Fibroblast of mammary gland (primary cell): ENCODE results near the gene NIPBL.
A peak's percentile ranks its signal among the peaks of the same experiment; 100 is the strongest.

Experiments
- DNase-seq: peaks from one replicate; pipeline ENCODE4 v3.0.0-alpha.2; 2010; ENCODE audit warnings: low read depth
- H3K4me3 ChIP-seq: 2 replicates; pipeline ENCODE4 v1.5.1; 2011; ENCODE audit warnings: low read depth, mild to moderate bottlenecking, low read length, moderate library complexity; ENCODE audit not compliant: control insufficient read depth
- TF ChIP-seq, protein P1 (sequence below): conservative IDR thresholded peaks from 2 replicates; pipeline ENCODE4 v1.5.1; 2011; ENCODE audit warnings: low read depth, low read length, inconsistent platforms; ENCODE audit not compliant: control insufficient read depth, insufficient read depth

NIPBL gene

DNA sequence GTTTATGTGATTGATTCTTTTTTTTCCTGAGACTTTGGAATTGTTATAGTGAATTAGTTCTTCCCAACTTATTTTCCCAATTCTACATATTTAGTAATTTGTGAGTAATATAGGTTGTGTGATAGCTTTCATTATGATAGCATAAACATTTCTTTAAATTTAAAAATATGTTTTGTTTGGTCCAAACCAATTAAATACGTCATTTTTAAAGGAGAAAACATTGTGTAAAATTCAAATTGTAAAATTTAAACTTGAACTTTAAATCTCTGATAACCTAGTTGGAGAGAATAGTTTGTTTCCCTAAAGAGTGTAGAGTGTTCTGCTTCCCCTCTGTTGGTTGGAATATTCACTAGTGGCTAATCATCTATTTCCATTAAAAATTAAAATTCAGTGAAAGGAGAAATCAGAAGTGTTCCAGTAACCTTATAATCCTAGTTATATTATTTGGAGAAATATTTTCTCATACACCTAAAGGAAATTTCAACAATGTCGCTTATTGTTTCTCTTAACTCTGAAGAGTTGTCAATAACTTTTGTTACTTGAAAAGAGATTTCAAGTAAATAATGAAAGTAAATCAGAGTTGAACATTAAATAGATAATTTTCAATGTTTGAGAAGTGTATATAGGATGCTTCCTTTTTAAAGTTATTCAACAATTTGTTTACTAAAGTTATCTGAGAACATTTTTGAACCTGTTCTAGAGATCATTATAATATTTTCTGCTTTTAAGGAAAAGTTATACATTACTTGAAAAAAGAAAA is 2.9 kb downstream of the NIPBL start:
- DNase-seq, result no peak
- peak overlapping the region; percentile 82 for H3K4me3 ChIP-seq
- TF ChIP-seq, protein P1, sequence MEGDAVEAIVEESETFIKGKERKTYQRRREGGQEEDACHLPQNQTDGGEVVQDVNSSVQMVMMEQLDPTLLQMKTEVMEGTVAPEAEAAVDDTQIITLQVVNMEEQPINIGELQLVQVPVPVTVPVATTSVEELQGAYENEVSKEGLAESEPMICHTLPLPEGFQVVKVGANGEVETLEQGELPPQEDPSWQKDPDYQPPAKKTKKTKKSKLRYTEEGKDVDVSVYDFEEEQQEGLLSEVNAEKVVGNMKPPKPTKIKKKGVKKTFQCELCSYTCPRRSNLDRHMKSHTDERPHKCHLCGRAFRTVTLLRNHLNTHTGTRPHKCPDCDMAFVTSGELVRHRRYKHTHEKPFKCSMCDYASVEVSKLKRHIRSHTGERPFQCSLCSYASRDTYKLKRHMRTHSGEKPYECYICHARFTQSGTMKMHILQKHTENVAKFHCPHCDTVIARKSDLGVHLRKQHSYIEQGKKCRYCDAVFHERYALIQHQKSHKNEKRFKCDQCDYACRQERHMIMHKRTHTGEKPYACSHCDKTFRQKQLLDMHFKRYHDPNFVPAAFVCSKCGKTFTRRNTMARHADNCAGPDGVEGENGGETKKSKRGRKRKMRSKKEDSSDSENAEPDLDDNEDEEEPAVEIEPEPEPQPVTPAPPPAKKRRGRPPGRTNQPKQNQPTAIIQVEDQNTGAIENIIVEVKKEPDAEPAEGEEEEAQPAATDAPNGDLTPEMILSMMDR, result no peak

DNA sequence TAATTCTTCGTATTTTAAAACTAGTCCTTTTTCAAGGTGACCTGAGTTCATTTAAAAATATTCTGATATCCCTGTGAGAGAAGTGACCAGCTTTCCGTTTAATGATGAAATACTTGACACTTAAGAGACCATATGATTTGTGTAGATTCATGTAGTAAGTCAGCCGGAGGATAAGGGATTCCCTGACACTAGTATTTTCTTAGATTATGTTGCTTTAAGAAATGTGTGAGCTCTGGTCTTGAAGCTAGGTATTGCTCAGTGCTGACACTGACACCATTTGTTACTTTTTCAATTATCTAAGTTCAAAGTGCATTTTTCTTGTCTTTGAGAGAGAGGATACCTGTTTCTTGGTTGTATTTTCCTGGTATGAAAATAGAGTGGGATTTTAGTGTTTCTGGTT is 4.2 kb downstream of the NIPBL start:
- TF ChIP-seq, protein P1, result no peak
- no peak for DNase-seq
- H3K4me3 ChIP-seq, result no peak overlapping the region

- TF ChIP-seq, protein P1, result no peak
- no peak for DNase-seq
- H3K4me3 ChIP-seq, result no peak overlapping the region
These were observed 4.7 kb downstream of the NIPBL start for GRCh38 chr5:36881304-36881703.

- no peak overlapping the region for H3K4me3 ChIP-seq
- TF ChIP-seq, protein P1, result no peak
- no peak for DNase-seq
These were observed 5.2 kb downstream of the NIPBL start for GRCh38 chr5:36881807-36882206.

DNA sequence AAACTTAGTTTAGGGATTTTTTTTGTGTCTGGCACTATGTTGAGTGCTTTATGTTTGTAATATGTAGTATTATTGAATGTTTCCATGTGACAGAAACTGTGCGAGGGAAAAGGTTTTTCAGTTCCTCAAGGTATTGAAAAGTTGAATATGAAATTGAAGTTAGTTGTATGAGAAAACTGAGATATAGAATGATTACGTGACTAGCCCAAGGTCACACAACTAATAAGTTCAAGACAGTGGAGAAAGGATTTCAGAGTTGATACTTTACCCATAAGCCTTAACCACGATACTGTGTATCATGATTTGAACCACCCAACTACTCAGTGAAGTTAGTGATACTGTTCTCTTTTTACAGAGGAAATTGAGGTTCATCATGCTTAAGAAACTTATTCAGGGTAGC is 5.7 kb downstream of the NIPBL start:
- no peak overlapping the region for H3K4me3 ChIP-seq
- DNase-seq, result no peak
- TF ChIP-seq, protein P1, result no peak

DNA sequence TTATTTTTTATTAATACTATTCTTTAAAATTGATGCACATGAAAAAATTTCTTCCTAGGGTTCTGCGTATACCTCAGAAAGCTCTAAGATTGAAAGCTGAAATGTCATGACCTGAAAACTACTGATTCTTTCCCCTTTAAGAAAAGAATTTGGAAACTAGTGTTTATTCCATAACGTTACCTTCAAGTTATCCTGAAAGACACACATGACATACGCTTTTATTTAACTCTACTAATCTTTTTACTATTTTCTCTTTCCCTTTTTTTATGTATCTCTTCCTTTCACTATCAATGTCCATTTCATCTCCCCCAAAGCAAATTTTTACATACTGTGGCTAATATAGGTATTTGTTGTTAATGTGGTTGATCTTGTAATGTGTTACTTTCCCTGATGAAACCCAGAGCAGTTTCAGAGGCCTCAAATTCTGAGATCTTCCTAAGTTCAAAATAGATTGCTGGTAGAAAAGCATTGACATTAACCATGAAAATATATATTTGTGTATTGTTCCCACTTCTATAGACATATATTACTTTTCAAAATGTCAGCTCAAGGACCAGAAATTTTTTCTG is 7.4 kb downstream of the NIPBL start:
- no peak overlapping the region for H3K4me3 ChIP-seq
- DNase-seq, result no peak
- TF ChIP-seq, protein P1, result no peak
